ENCODE results near the gene LRRTM2. TPM values are rescaled to one million over a fixed set of nuclear protein-coding genes. Genes with fewer than 3 reads are reported as not detected.
"Not testable (repeated sequence)": the region's sequence is repeated elsewhere in the genome, so short reads cannot be mapped to it uniquely, and the experiment has no call there.

The LRRTM2 gene
- total and polyA plus RNA-seq, 10 donors: 0.02 to 3.9 (median 1.0) TPM

DNA sequence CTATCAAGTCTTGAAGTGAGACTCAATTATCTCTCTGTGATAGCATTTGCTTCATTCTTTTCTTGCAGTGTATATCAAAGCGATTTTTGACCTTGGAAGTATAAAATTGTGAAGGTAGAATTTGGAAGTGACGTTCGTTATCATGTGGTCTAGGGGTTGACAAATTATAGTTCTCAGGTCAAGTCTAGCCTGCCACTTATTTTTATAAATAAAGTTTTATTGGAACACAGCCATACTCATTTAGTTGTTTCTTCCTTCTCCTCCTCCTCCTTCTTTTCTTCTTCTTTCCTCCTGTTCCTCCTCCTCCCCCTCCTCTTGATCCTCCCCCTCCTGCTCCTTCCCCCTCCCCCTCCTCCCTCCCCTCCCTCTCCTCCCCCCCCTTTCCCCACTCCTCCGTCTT, 38.0 kb downstream of the LRRTM2 start:
- H3K9me3 ChIP-seq: no peaks in the 10 kb centered on the region
- intact Hi-C loops (cut with DNase I; ENCODE audit: low total_unique reads): loop anchor here (10.0 kb wide), 1 partner anchor 88 kb away; no protein-coding TSS in a partner anchor
- no peaks in the 10 kb centered on the region for H3K27me3 ChIP-seq (replicated peaks in 1 of 7)
- no peak for DNase-seq
- 88 to 98% (median 94%) methylated on average over 4 of the region's 4 CpGs for WGBS, 5 donors
- no peak overlapping the region for H3K4me3 ChIP-seq
- H3K27ac ChIP-seq: no peak overlapping the region
- H3K4me1 ChIP-seq: peaks cover 0 to 16% (median 4%) of the 10 kb centered on the region in 6 donors
- no peak for TF ChIP-seq POLR2A (IDR thresholded peaks at IDR 0.05)
- TF ChIP-seq, protein P1, sequence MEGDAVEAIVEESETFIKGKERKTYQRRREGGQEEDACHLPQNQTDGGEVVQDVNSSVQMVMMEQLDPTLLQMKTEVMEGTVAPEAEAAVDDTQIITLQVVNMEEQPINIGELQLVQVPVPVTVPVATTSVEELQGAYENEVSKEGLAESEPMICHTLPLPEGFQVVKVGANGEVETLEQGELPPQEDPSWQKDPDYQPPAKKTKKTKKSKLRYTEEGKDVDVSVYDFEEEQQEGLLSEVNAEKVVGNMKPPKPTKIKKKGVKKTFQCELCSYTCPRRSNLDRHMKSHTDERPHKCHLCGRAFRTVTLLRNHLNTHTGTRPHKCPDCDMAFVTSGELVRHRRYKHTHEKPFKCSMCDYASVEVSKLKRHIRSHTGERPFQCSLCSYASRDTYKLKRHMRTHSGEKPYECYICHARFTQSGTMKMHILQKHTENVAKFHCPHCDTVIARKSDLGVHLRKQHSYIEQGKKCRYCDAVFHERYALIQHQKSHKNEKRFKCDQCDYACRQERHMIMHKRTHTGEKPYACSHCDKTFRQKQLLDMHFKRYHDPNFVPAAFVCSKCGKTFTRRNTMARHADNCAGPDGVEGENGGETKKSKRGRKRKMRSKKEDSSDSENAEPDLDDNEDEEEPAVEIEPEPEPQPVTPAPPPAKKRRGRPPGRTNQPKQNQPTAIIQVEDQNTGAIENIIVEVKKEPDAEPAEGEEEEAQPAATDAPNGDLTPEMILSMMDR (IDR thresholded peaks at IDR 0.05 in 8 of 11, conservative IDR thresholded peaks at IDR 0.05 in 3 of 11): no peak
- no peak for TF ChIP-seq POLR2AphosphoS5 (IDR thresholded peaks at IDR 0.05)
- peaks cover 0 to 7% (median 0%) of the 10 kb centered on the region in 6 donors for H3K36me3 ChIP-seq

- WGBS, 5 donors: 90 to 95% (median 93%) methylated on average over 6 of the region's 6 CpGs
- Histone ChIP-seq H3K36me3 (peaks cover 0 to 14% (median 0%) of the 10 kb centered on the region in 6 donors), H3K4me1 (peaks cover 0 to 26% (median 7%) of the 10 kb centered on the region in 6 donors)
- intact Hi-C loops (cut with DNase I; ENCODE audit: low total_unique reads): loop anchor here (10.0 kb wide), 1 partner anchor 90 kb away; no protein-coding TSS in a partner anchor
- not testable (repeated sequence) for H3K27me3 ChIP-seq (replicated peaks in 1 of 7); H3K9me3 ChIP-seq; H3K4me3 ChIP-seq; H3K27ac ChIP-seq; DNase-seq
Measured at GRCh38 chr5:138834853-138835252, 40.3 kb downstream of the LRRTM2 start.

DNA sequence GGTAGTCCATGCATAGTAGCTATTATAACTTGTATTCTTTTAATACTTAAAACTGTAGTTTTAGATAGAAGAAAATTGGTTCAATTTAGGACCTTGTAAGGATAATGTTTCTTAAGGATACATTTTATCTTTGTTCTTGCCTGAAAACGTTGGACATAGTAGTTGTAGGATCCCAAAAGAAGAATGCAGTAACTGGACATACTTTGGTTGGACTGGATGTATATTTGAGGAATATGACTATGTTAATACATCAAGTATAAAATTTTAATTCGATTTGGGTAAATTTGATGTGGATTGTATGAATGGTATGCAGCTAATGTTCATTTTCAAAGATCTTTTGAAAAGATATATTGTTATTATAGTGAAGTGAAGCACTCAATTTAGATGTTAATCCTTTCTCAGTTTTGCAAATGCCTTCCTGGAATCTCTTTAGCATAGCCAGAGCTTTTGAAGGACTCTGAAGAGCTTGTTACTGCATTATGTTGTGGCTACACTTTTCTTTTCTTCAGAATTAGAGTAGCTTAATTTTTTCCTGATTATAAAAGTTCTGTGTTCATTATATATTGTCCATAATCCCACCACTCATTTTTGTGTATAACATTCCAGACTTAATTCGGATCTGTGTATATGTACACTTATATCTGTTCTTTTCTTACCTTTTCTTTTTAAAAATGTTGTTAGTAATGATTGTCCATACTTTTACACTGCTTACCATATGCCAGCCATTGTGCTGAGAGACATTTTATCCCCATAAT, 41.2 kb downstream of the LRRTM2 start:
- WGBS, 5 donors: 45 to 70% (median 59%) methylated on average over 3 of the region's 3 CpGs
- peaks cover 0 to 26% (median 7%) of the 10 kb centered on the region in 6 donors for H3K4me1 ChIP-seq
- no peak for TF ChIP-seq POLR2A (IDR thresholded peaks at IDR 0.05)
- TF ChIP-seq, protein P1 (IDR thresholded peaks at IDR 0.05 in 8 of 11, conservative IDR thresholded peaks at IDR 0.05 in 3 of 11): no peak
- no peak for TF ChIP-seq POLR2AphosphoS5 (IDR thresholded peaks at IDR 0.05)
- no peaks in the 10 kb centered on the region for H3K9me3 ChIP-seq
- no peaks in the 10 kb centered on the region for H3K27me3 ChIP-seq (replicated peaks in 1 of 7)
- no peak overlapping the region for H3K4me3 ChIP-seq
- H3K36me3 ChIP-seq: peaks cover 0 to 22% (median 3%) of the 10 kb centered on the region in 6 donors
- intact Hi-C loops (cut with DNase I; ENCODE audit: low total_unique reads): loop anchor here (10.0 kb wide), 1 partner anchor 91 kb away; no protein-coding TSS in a partner anchor
- H3K27ac ChIP-seq: no peak overlapping the region
- no peak for DNase-seq

DNA sequence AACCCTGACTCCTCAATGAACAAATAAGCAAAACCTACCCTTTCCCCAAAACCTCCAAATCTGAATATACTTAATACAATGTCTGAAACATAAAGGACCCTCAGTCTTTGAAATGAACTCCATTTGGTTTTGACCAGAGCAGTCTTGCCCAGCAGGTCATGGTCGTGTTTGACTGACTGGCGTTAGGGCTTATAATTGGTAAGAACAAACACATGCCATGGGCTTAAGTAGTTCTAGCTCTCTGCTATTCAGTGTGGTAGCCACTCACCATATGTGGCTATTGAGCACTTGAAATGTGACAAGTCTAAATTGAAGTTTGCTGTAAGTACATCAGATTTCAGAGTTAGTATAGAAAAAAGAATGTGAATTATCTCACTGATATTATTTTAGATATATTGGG, 42.1 kb downstream of the LRRTM2 start:
- no peaks in the 10 kb centered on the region for H3K27me3 ChIP-seq (replicated peaks in 1 of 7)
- peaks cover 0 to 31% (median 9%) of the 10 kb centered on the region in 6 donors for H3K36me3 ChIP-seq
- peaks cover 0 to 26% (median 7%) of the 10 kb centered on the region in 6 donors for H3K4me1 ChIP-seq
- TF ChIP-seq, protein P1 (IDR thresholded peaks at IDR 0.05 in 8 of 11, conservative IDR thresholded peaks at IDR 0.05 in 3 of 11): no peak
- TF ChIP-seq POLR2AphosphoS5 (IDR thresholded peaks at IDR 0.05): no peak
- no peak for TF ChIP-seq POLR2A (IDR thresholded peaks at IDR 0.05)
- intact Hi-C loops (cut with DNase I; ENCODE audit: low total_unique reads): loop anchor here (10.0 kb wide), 1 partner anchor 92 kb away; no protein-coding TSS in a partner anchor
- no peaks in the 10 kb centered on the region for H3K9me3 ChIP-seq
- no peak overlapping the region for H3K4me3 ChIP-seq
- no peak for DNase-seq
- H3K27ac ChIP-seq: no peak overlapping the region
- 83 to 93% (median 88%) methylated on average over 2 of the region's 2 CpGs for WGBS, 5 donors
